ENCODE measurements around the gene RAB10.
"Not testable (repeated sequence)": the region's sequence is repeated elsewhere in the genome, so short reads cannot be mapped to it uniquely, and the experiment has no call there.

Gene RAB10

GRCh38 chr2:26073830-26074229 is 39.9 kb downstream of the RAB10 start:
- no peak for TF ChIP-seq CTCF (IDR thresholded peaks at IDR 0.05; ENCODE audit: low read depth, low read length, missing control alignments)
- no peak overlapping the region for H3K4me3 ChIP-seq (ENCODE audit: low read depth, low read length)
- DNase-seq (ENCODE audit: low read depth) = no peak

GRCh38 chr2:26074676-26075075 is 40.8 kb downstream of the RAB10 start:
- no peak for TF ChIP-seq CTCF (IDR thresholded peaks at IDR 0.05; ENCODE audit: low read depth, low read length, missing control alignments)
- no peak for DNase-seq (ENCODE audit: low read depth)
- H3K4me3 ChIP-seq (ENCODE audit: low read depth, low read length) = no peak overlapping the region

- H3K4me3 ChIP-seq (ENCODE audit: low read depth, low read length) = no peak overlapping the region
- TF ChIP-seq CTCF (IDR thresholded peaks at IDR 0.05; ENCODE audit: low read depth, low read length, missing control alignments) = no peak
- no peak for DNase-seq (ENCODE audit: low read depth)
Measured at GRCh38 chr2:26075173-26075572, 41.3 kb downstream of the RAB10 start.

- DNase-seq (ENCODE audit: low read depth) = no peak
- TF ChIP-seq CTCF (IDR thresholded peaks at IDR 0.05; ENCODE audit: low read depth, low read length, missing control alignments) = no peak
- no peak overlapping the region for H3K4me3 ChIP-seq (ENCODE audit: low read depth, low read length)
Measured at GRCh38 chr2:26076001-26076587, 42.2 kb downstream of the RAB10 start.

GRCh38 chr2:26077291-26077690 is 43.4 kb downstream of the RAB10 start:
- DNase-seq (ENCODE audit: low read depth) = no peak
- TF ChIP-seq CTCF (IDR thresholded peaks at IDR 0.05; ENCODE audit: low read depth, low read length, missing control alignments) = no peak
- H3K4me3 ChIP-seq (ENCODE audit: low read depth, low read length) = no peak overlapping the region

GRCh38 chr2:26078939-26079338 is 45.1 kb downstream of the RAB10 start:
- H3K4me3 ChIP-seq (ENCODE audit: low read depth, low read length) = no peak overlapping the region
- no peak for DNase-seq (ENCODE audit: low read depth)
- no peak for TF ChIP-seq CTCF (IDR thresholded peaks at IDR 0.05; ENCODE audit: low read depth, low read length, missing control alignments)

GRCh38 chr2:26080356-26080755 is 46.5 kb downstream of the RAB10 start:
- DNase-seq (ENCODE audit: low read depth) = no peak
- no peak for TF ChIP-seq CTCF (IDR thresholded peaks at IDR 0.05; ENCODE audit: low read depth, low read length, missing control alignments)
- no peak overlapping the region for H3K4me3 ChIP-seq (ENCODE audit: low read depth, low read length)

- DNase-seq (ENCODE audit: low read depth); H3K4me3 ChIP-seq (ENCODE audit: low read depth, low read length): not testable (repeated sequence)
Measured at GRCh38 chr2:26080925-26081324, 47.0 kb downstream of the RAB10 start.

All from GM12864 (cell line).